Keratinocyte (primary cell): ENCODE data around the gene GOLM1. TPM values are rescaled to one million over a fixed set of nuclear protein-coding genes. Genes with fewer than 3 reads are reported as not detected.

Experiments used
- DNase-seq: peaks from one replicate; pipeline ENCODE4 v3.0.0-alpha.2; 2011; ENCODE audit warnings: low read depth, missing footprints, low spot score
- FAIRE-seq: peaks from 2 replicates; lab custom pipeline; 2011; peaks lifted over from hg19 to GRCh38; lab: Jason Lieb, UNC
- H2AFZ ChIP-seq: 2 replicates; pipeline ENCODE4 v1.6.0; 2012; ENCODE audit warnings: low read length, control low read depth, inconsistent platforms; ENCODE audit not compliant: control insufficient read depth
- H3K27ac ChIP-seq: 2 replicates; pipeline ENCODE4 v1.5.1; 2011; ENCODE audit warnings: low read length; ENCODE audit not compliant: control insufficient read depth, insufficient read depth
- H3K27me3 ChIP-seq: 3 replicates; pipeline ENCODE4 v1.6.0; 2011; ENCODE audit warnings: low read length; ENCODE audit not compliant: control insufficient read depth, insufficient read depth; ENCODE audit errors: extremely low read depth
- H3K36me3 ChIP-seq, 2 experiments: 2 replicates in 1 of 2; 3 replicates in 1 of 2; pipeline ENCODE4 v1.5.1; 2011; ENCODE audit warnings: low read length in 2 of 2, mild to moderate bottlenecking in 1 of 2; ENCODE audit not compliant: control insufficient read depth in 2 of 2, insufficient read depth in 2 of 2; ENCODE audit errors: extremely low read depth in 1 of 2
- H3K4me1 ChIP-seq: 3 replicates; pipeline ENCODE4 v1.5.1; 2011; ENCODE audit warnings: low read length; ENCODE audit not compliant: control insufficient read depth, insufficient read depth; ENCODE audit errors: extremely low read depth
- H3K4me2 ChIP-seq: 3 replicates; pipeline ENCODE4 v1.6.0; 2011; ENCODE audit warnings: low read depth, low read length; ENCODE audit not compliant: control insufficient read depth, insufficient read depth; ENCODE audit errors: extremely low read depth
- H3K4me3 ChIP-seq, 3 experiments: fragments of 200-600 bp in 1 of 3; sonication (generic) in 1 of 3; 2 replicates in 2 of 3; 3 replicates in 1 of 3; pipeline ENCODE4 v1.5.1; 2011 to 2016; ENCODE audit warnings: low read length in 3 of 3, mild to moderate bottlenecking in 3 of 3, control low read depth in 2 of 3, inconsistent platforms in 1 of 3, low read depth in 1 of 3, mixed read lengths in 1 of 3, mixed run types in 1 of 3, moderate library complexity in 1 of 3; ENCODE audit not compliant: control insufficient read depth in 2 of 3, insufficient read depth in 2 of 3; ENCODE audit errors: extremely low read depth in 1 of 3
- H3K79me2 ChIP-seq: 2 replicates; pipeline ENCODE4 v1.6.0; 2012; ENCODE audit warnings: low read length; ENCODE audit not compliant: control insufficient read depth, insufficient read depth
- H3K9ac ChIP-seq: 3 replicates; pipeline ENCODE4 v1.6.0; 2011; ENCODE audit warnings: low read length; ENCODE audit not compliant: control insufficient read depth, insufficient read depth; ENCODE audit errors: extremely low read depth
- H3K9me1 ChIP-seq: 3 replicates; pipeline ENCODE4 v1.6.0; 2011; ENCODE audit warnings: low read length; ENCODE audit not compliant: control insufficient read depth, insufficient read depth; ENCODE audit errors: extremely low read depth
- H3K9me3 ChIP-seq: 2 replicates; pipeline ENCODE4 v1.5.1; 2012; ENCODE audit warnings: low read depth, low read length; ENCODE audit not compliant: control insufficient read depth
- H4K20me1 ChIP-seq: 3 replicates; pipeline ENCODE4 v1.6.0; 2011; ENCODE audit warnings: low read length; ENCODE audit not compliant: control insufficient read depth, insufficient read depth; ENCODE audit errors: extremely low read depth
- EZH2 ChIP-seq: IDR thresholded peaks from one replicate; pipeline ENCODE4 v1.6.1; 2012; ENCODE audit warnings: inconsistent platforms, mild to moderate bottlenecking, low read length, moderate library complexity
- dilution Hi-C: fragments of 300-500 bp; cut with MboI; formaldehyde crosslinking; loops from one replicate; pipeline ENCODE4 v1.7.0; 2020; ENCODE audit warnings: low sequenced_read_pairs; ENCODE audit not compliant: extremely low pct_ligation_motif_present
- polyA plus RNA-seq, 5 experiments: library from polyadenylated mRNA; depleted of rRNA in 3 of 5; stranded (reverse) in 3 of 5; stranded (forward) in 1 of 5; unstranded in 1 of 5; fragments of >200 nt; gene quantifications; 1 replicate in 1 of 5; 2 replicates in 3 of 5; 3 replicates in 1 of 5; pipeline versions ENCODE4 v1.2.1 to v1.2.3, GENCODE V29; 2011 to 2012; ENCODE audit warnings: missing spikeins in 2 of 5, low read depth in 1 of 5, low replicate concordance in 1 of 5
- TF ChIP-seq, protein P1 (sequence below), 3 experiments: IDR thresholded peaks in 1 of 3; conservative IDR thresholded peaks in 1 of 3; optimal IDR thresholded peaks in 1 of 3; 2 replicates in 2 of 3; 3 replicates in 1 of 3; pipeline versions ENCODE3 to v1.5.1; 2011; ENCODE audit warnings: low read length in 3 of 3, mild to moderate bottlenecking in 3 of 3, moderate library complexity in 2 of 3, control low read depth in 1 of 3, inconsistent platforms in 1 of 3; ENCODE audit not compliant: insufficient read depth in 2 of 3; ENCODE audit errors: extremely low read depth in 1 of 3

Gene GOLM1
- polyA plus RNA-seq, 1 donor (not counting 4 experiments of a cell fraction or from before 2014, with no cell fraction given), result 17.3 TPM

DNA sequence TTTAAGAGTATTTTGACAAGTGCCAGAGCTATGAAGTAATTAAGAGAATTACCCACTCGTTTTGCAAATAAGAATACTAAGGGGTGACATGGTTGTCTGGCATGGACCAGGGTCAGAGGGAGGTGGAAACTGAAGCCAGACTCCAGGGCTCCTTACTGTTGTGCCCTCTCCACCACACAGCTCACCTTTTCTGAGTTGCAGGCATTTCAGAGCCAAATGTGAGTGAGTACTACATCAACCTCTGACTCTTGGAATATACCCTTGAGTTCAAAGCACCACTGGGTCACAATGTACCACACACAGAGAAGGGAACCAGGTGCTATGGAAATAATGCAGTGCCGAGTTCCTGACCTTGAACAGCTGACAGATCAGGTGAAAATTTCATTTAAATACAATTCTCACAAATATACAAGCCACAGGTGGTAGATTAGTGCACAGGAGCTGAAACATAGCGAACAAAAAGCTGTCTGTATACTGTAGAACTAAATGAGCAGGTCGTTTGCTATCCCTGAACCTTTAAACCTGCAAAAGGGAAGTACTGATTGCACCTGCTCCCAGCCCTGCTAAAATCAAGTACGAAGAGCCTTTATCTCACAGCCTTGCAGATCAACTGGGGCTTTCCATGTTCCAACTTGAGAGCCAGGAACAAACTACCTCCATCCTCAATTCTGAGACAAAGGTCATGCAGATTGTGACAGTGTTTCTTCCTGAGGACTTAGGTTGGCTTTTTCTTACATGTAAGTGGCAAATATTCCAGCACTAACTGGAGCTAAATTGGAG is 57.0 kb downstream of the GOLM1 start:
- Histone ChIP-seq H3K9ac (no peak overlapping the region), H3K4me2 (no peak overlapping the region), H3K4me1 (peaks cover 3% of the 10 kb centered on the region), H3K27ac (no peak overlapping the region), H3K9me3 (no peaks in the 10 kb centered on the region), H2AFZ (no peak overlapping the region), H3K27me3 (no peaks in the 10 kb centered on the region), H3K79me2 (no peaks in the 10 kb centered on the region), H3K9me1 (no peaks in the 10 kb centered on the region), H3K4me3 (no peak overlapping the region), H3K36me3 (peaks cover 0 to 4% of the 10 kb centered on the region in 2 experiments), H4K20me1 (no peaks in the 10 kb centered on the region)
- FAIRE-seq (no peak), DNase-seq (no peak)
- dilution Hi-C loops, result no loop called here
- TF ChIP-seq EZH2, result no peak
- TF ChIP-seq, protein P1, sequence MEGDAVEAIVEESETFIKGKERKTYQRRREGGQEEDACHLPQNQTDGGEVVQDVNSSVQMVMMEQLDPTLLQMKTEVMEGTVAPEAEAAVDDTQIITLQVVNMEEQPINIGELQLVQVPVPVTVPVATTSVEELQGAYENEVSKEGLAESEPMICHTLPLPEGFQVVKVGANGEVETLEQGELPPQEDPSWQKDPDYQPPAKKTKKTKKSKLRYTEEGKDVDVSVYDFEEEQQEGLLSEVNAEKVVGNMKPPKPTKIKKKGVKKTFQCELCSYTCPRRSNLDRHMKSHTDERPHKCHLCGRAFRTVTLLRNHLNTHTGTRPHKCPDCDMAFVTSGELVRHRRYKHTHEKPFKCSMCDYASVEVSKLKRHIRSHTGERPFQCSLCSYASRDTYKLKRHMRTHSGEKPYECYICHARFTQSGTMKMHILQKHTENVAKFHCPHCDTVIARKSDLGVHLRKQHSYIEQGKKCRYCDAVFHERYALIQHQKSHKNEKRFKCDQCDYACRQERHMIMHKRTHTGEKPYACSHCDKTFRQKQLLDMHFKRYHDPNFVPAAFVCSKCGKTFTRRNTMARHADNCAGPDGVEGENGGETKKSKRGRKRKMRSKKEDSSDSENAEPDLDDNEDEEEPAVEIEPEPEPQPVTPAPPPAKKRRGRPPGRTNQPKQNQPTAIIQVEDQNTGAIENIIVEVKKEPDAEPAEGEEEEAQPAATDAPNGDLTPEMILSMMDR (optimal IDR thresholded peaks at IDR 0.05 in 1 of 3, IDR thresholded peaks at IDR 0.05 in 1 of 3, conservative IDR thresholded peaks at IDR 0.05 in 1 of 3; ENCODE audit: extremely low read depth in 1 of 3, insufficient read depth in 2 of 3, low read length in 3 of 3), result no peak

DNA sequence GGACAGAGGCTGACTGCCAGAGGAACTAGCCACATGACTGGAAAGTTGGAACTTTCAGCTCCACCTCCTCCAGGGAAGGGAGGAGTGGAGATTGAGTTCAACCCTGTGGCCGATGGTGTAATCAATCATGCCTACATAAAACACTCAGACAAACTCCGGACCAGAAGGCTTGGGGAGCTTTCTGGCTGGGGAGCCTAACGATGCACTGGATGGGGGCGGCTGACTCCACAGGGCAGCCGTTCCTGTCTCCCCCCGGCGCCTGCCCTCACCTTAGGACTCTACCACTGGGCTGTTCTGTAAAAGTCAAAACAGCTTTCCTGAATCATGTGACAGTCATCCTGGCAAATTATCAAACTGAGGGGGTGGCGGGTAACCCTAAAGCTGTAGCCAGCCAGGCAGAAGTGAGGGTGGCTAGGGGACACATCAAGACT is 58.0 kb downstream of the GOLM1 start:
- FAIRE-seq (no peak), DNase-seq (no peak)
- dilution Hi-C loops, result no loop called here
- no peak for TF ChIP-seq EZH2
- TF ChIP-seq, protein P1 (optimal IDR thresholded peaks at IDR 0.05 in 1 of 3, IDR thresholded peaks at IDR 0.05 in 1 of 3, conservative IDR thresholded peaks at IDR 0.05 in 1 of 3; ENCODE audit: extremely low read depth in 1 of 3, insufficient read depth in 2 of 3, low read length in 3 of 3), result no peak
- H3K9me1 ChIP-seq, result no peaks in the 10 kb centered on the region
- H3K4me3 ChIP-seq, result no peak overlapping the region
- no peaks in the 10 kb centered on the region for H4K20me1 ChIP-seq
- no peaks in the 10 kb centered on the region for H3K9me3 ChIP-seq
- no peak overlapping the region for H2AFZ ChIP-seq
- peaks cover 3% of the 10 kb centered on the region for H3K4me1 ChIP-seq
- H3K27me3 ChIP-seq, result no peaks in the 10 kb centered on the region
- no peak overlapping the region for H3K27ac ChIP-seq
- no peaks in the 10 kb centered on the region for H3K79me2 ChIP-seq
- H3K4me2 ChIP-seq, result no peak overlapping the region
- no peak overlapping the region for H3K9ac ChIP-seq
- peaks cover 0 to 5% of the 10 kb centered on the region in 2 experiments for H3K36me3 ChIP-seq
